Measurements from ENCODE around the gene ANKS1B.

Gene ANKS1B

GRCh38 chr12:99147130-99147529, 837.6 kb downstream of the ANKS1B start:
- peak; percentile 17 for DNase-seq

GRCh38 chr12:99146730-99147129, 838.0 kb downstream of the ANKS1B start:
- DNase-seq, result no peak

GRCh38 chr12:99146185-99146584, 838.6 kb downstream of the ANKS1B start:
- DNase-seq, result no peak

- DNase-seq, result no peak
Observed at GRCh38 chr12:99142651-99143050, 842.1 kb downstream of the ANKS1B start.

- DNase-seq, result no peak
Observed at GRCh38 chr12:99140017-99140720, 844.6 kb downstream of the ANKS1B start.

- no peak for DNase-seq
Observed at GRCh38 chr12:99138393-99138792, 846.3 kb downstream of the ANKS1B start.

- no peak for DNase-seq
Observed at GRCh38 chr12:99137124-99137855, 847.4 kb downstream of the ANKS1B start.

- no peak for DNase-seq
Observed at GRCh38 chr12:99136516-99136915, 848.2 kb downstream of the ANKS1B start.

GRCh38 chr12:99135376-99135775, 849.4 kb downstream of the ANKS1B start:
- no peak for DNase-seq

- DNase-seq, result no peak
Observed at GRCh38 chr12:99133401-99133800, 851.3 kb downstream of the ANKS1B start.

- DNase-seq, result no peak
Observed at GRCh38 chr12:99131751-99132199, 853.0 kb downstream of the ANKS1B start.

- DNase-seq, result no peak
Observed at GRCh38 chr12:99130808-99131553, 853.8 kb downstream of the ANKS1B start.

- no peak for DNase-seq
Observed at GRCh38 chr12:99128246-99128802, 856.4 kb downstream of the ANKS1B start.

- no peak for DNase-seq
Observed at GRCh38 chr12:99122959-99123358, 861.8 kb downstream of the ANKS1B start.

- no peak for DNase-seq
Observed at GRCh38 chr12:99122496-99122895, 862.2 kb downstream of the ANKS1B start.

GRCh38 chr12:99121546-99121945, 863.2 kb downstream of the ANKS1B start:
- DNase-seq, result no peak

GRCh38 chr12:99119943-99120342, 864.8 kb downstream of the ANKS1B start:
- no peak for DNase-seq

GRCh38 chr12:99119449-99119848, 865.3 kb downstream of the ANKS1B start:
- no peak for DNase-seq

GRCh38 chr12:99111600-99111999, 873.1 kb downstream of the ANKS1B start:
- no peak for DNase-seq

- DNase-seq, result no peak
Observed at GRCh38 chr12:99110868-99111267, 873.9 kb downstream of the ANKS1B start.

- no peak for DNase-seq
Observed at GRCh38 chr12:99110212-99110611, 874.5 kb downstream of the ANKS1B start.

- DNase-seq, result no peak
Observed at GRCh38 chr12:99108924-99109323, 875.8 kb downstream of the ANKS1B start.

GRCh38 chr12:99099786-99100185, 885.0 kb downstream of the ANKS1B start:
- no peak for DNase-seq
